ENCODE measurements around the gene NOL12.

- TF ChIP-seq CTCF (IDR thresholded peaks at IDR 0.05; ENCODE audit: low read length) (no peak), EZH2phosphoT487 (IDR thresholded peaks at IDR 0.05; ENCODE audit: low read length) (no peak), EZH2 (optimal IDR thresholded peaks at IDR 0.05; ENCODE audit: low read depth, low read length) (no peak)
Measured at GRCh38 chr22:37697538-37697835, 11.3 kb downstream of the NOL12 start.

All from MM.1S (cell line).